ENCODE measurements around the gene MEDAG.
"Not testable (repeated sequence)": the region's sequence is repeated elsewhere in the genome, so short reads cannot be mapped to it uniquely, and the experiment has no call there.

DNA sequence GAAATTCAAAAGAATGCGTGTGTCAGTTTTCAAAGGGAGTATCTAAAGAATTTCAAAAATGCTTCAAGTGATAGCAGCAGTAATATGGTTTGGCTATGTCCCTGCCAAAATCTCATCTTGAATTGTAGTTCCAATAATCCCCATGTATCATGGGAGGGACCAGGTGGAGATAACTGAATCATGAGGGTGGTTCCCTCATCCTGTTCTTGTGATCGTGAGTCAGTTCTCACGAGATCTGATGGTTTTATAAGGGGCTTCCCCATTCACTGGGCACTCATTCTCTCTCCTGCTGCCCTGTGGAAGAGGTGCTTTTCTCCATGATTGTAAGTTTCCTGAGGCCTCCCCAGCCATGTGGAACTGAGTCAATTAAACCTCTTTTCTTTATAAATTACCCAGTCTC lies 21.1 kb downstream of the MEDAG start:
- TF ChIP-seq, protein P1, sequence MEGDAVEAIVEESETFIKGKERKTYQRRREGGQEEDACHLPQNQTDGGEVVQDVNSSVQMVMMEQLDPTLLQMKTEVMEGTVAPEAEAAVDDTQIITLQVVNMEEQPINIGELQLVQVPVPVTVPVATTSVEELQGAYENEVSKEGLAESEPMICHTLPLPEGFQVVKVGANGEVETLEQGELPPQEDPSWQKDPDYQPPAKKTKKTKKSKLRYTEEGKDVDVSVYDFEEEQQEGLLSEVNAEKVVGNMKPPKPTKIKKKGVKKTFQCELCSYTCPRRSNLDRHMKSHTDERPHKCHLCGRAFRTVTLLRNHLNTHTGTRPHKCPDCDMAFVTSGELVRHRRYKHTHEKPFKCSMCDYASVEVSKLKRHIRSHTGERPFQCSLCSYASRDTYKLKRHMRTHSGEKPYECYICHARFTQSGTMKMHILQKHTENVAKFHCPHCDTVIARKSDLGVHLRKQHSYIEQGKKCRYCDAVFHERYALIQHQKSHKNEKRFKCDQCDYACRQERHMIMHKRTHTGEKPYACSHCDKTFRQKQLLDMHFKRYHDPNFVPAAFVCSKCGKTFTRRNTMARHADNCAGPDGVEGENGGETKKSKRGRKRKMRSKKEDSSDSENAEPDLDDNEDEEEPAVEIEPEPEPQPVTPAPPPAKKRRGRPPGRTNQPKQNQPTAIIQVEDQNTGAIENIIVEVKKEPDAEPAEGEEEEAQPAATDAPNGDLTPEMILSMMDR (IDR thresholded peaks at IDR 0.05), result not testable (repeated sequence)
- not testable (repeated sequence) for TF ChIP-seq EZH2phosphoT487, EZH2 (IDR thresholded peaks at IDR 0.05)
